Fibroblast of villous mesenchyme (primary cell): ENCODE data around the gene MAP3K8. TPM values are rescaled to one million over a fixed set of nuclear protein-coding genes. Genes with fewer than 3 reads are reported as not detected.

Experiments
- DNase-seq: peaks from one replicate; pipeline ENCODE4 v3.0.0-alpha.2; 2010; ENCODE audit warnings: low read depth
- H3K4me3 ChIP-seq: 2 replicates; pipeline ENCODE4 v1.5.1; 2011; ENCODE audit warnings: low read depth, mild to moderate bottlenecking, low read length
- total RNA-seq: library from RNA; depleted of rRNA; stranded (reverse); fragments of >200 nt; gene quantifications from 2 replicates; pipeline ENCODE4 v1.2.3, GENCODE V29; 2012
- TF ChIP-seq, protein P1 (sequence below): IDR thresholded peaks from 2 replicates; pipeline ENCODE4 v1.5.1; 2012; ENCODE audit warnings: low read depth, mild to moderate bottlenecking, low read length; ENCODE audit not compliant: insufficient read depth

Gene MAP3K8
- total RNA-seq, 1 donor: 31.1 TPM

DNA sequence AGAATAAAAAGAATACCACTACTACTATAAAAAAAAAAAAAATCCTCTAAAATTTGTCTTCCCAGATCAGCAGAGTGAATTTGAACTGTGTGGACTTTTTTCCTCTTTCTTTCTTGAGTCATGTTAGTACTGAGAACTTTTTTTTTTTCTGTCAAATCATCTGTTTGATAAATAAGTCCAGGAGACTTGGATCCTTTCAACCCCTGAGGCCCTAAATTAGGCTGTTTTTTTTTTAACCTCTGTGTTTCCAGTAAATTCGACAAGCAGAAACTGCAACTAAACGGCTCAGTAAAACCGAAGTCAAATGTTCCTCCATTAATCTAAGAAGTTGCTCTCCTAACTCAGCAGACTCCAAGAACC lies 2.7 kb downstream of the MAP3K8 start:
- TF ChIP-seq, protein P1, sequence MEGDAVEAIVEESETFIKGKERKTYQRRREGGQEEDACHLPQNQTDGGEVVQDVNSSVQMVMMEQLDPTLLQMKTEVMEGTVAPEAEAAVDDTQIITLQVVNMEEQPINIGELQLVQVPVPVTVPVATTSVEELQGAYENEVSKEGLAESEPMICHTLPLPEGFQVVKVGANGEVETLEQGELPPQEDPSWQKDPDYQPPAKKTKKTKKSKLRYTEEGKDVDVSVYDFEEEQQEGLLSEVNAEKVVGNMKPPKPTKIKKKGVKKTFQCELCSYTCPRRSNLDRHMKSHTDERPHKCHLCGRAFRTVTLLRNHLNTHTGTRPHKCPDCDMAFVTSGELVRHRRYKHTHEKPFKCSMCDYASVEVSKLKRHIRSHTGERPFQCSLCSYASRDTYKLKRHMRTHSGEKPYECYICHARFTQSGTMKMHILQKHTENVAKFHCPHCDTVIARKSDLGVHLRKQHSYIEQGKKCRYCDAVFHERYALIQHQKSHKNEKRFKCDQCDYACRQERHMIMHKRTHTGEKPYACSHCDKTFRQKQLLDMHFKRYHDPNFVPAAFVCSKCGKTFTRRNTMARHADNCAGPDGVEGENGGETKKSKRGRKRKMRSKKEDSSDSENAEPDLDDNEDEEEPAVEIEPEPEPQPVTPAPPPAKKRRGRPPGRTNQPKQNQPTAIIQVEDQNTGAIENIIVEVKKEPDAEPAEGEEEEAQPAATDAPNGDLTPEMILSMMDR: no peak
- peak; percentile 41 for DNase-seq
- H3K4me3 ChIP-seq: peak overlapping the region; percentile 92

DNA sequence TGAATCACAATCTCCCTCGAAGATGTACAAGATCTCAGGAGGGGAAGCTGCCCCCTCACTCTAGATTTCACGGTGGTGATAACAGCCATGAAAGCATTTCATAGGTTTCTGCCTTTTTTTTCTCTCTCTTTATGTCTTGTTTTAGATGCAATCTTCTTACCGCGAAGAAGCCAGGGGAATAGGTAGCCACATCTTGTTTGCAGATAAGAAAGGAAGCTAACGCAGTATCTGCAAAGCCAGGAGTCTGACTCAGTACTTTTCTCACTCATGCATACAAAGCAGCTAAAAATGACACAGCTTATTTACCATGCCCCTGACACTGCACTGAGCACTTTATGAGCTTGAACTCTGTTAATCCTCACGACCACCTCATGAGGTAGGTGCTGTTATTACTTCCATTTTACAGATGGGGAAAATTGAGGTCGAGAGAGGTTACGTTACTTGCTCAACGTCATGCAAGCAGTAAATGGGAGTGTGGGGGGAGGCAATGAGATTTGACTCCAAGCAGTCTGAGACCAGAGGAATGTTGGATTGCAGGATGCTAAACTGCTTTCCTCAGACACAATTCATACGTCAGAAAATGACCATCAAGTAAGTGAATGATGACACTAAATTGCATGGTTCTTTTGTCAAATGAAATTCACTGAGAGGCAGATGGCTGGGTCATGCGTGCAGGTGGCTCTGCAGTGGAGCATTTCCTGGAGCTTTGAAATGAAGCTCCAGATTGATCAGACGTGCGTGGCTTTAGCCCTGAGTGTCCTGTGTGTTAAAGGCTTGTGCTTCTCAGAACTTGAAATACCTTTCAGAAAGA lies 3.3 kb downstream of the MAP3K8 start:
- H3K4me3 ChIP-seq: peak overlapping the region; percentile 92
- TF ChIP-seq, protein P1: no peak
- peak; percentile 77 for DNase-seq

DNA sequence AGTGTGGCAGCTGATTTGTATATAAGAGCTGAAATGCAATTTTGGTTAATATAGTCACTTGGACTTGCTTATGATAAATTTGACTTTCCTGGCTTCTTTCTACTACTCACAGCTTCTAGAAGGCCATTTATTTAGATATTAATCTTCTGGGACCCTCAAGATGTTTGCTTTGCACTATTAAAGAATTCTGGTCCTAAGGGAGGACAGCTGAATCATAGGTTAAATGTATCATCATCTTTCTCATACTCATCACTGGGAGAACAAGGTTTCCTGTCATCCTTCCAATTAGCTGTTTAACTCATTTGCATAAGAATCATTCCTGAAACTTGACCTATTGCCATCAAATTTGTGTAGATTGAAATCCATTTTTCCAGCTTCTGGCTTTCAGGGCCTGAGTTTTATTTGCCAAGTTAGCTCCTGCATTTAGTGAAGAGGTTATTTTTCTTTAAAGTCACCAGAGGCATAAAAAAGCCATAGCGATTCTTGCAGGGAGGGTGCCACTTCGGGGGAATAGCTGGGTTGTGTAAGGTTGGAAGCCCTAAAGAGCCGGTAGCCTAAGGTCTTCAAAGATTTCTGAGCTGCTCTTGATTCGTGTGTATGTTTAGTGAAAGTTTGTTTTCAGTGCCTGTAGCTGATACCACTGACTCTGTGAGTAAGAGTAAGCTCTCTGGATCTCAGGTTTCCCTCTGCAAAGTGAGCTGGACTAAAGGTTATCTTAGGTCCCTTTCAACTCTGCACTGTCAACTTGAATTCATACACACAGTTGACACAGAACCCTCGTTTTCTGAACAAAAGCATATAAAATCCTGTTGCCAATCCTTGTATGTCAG lies 4.3 kb downstream of the MAP3K8 start:
- TF ChIP-seq, protein P1: no peak
- H3K4me3 ChIP-seq: peak overlapping the region; percentile 2
- DNase-seq: no peak

DNA sequence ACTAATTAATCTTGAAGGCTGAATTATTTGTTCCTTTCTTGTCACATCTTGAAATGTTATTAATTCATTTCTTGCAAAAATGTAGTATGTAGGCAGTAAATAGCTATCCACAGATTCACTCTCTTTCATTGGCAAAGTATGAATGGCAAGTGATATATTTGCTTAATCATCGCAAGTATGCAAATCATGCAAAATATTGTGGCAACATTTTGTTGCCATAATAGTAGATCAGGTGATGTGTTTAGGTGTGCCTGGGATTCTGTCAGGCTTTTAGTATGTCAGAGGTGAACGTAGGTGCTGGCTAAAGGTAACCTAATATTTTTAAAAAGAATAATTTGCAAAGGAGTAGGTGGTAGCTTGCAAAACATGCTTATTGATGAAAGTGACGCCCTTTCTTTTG lies 5.9 kb downstream of the MAP3K8 start:
- no peak overlapping the region for H3K4me3 ChIP-seq
- DNase-seq: no peak
- TF ChIP-seq, protein P1: no peak

DNA sequence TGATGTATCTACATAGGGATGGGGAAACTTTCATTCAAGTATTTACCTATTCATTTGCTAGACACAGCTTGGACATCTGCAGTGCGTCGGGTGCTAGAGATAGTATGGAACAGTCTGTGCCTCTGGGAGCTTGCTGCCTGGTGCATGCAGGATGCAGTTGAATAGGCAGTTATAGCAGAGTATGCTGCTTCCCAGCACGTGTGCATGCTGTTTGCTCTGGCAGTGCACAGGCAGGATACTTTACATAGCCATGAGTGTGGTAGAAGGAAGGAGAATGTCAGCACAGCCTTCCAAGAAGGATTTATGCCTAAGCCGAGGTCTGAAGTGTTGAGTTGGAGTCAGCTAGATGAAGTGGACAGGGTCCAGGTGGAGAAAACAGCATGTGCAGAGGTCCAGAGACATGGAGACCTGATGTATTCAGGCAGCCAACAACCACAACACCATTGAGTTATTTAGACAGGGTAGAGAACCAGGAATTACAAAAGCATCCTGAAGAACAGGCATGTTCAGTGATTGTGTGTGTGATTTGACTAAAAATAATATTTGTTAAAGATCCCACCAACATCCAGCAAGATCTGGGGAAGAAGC lies 8.1 kb downstream of the MAP3K8 start:
- no peak overlapping the region for H3K4me3 ChIP-seq
- TF ChIP-seq, protein P1: no peak
- DNase-seq: no peak

DNA sequence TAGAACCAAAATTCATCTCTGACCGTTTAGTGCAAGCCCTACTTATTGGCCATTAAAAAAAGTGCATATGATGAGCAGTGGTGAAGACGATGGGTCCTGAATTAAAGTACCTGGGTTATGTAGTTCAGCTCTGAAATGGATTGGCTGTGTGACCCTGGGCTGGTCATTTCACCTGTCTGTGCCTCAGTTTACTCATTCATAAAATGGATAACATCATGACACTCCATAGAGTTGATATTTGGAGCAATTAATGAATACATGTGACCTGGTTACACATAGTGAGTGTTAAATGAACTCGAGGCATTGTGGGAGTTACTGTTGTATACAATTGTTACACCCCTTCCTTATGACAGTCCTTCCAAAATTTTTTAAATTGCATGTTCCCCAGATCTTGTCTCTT lies 9.1 kb downstream of the MAP3K8 start:
- no peak overlapping the region for H3K4me3 ChIP-seq
- TF ChIP-seq, protein P1: no peak
- no peak for DNase-seq
